A549 (cell line): ENCODE results near the gene CEP164. TPM values are rescaled to one million over a fixed set of nuclear protein-coding genes. Genes with fewer than 3 reads are reported as not detected.

ENCODE experiments used
- ATAC-seq, 2 experiments: fragments of 200-7000 bp in 1 of 2; fragments of >200 bp in 1 of 2; cut with Nextera tagmentation in 1 of 2; cut with Tn5 transposase in 1 of 2; 3 replicates each; pipeline versions ENCODE4 v1.8.0 to v1.9.1; 2018 to 2020; ENCODE audit warnings: mild to moderate bottlenecking in 1 of 2, moderate library complexity in 1 of 2
- CTCF ChIA-PET: fragments of 300-600 bp; sonication (Branson Sonifier 250); formaldehyde crosslinking; extraction: SDS; loops from one replicate; lab custom pipeline; 2021; ENCODE audit warnings: antibody characterized with exemption, inconsistent platforms; lab: Yijun Ruan, JAX
- POLR2A ChIA-PET: fragments of 350-600 bp; formaldehyde crosslinking; extraction: SDS; loops from one replicate; lab custom pipeline; 2021; ENCODE audit warnings: antibody characterized with exemption, inconsistent platforms; lab: Yijun Ruan, JAX
- DNase-seq, 2 experiments: peaks; one replicate each; pipeline versions ENCODE4 v3.0.0 to v3.0.0-alpha.2; 2011 to 2016; ENCODE audit warnings: low read depth in 1 of 2, low spot score in 1 of 2
- FAIRE-seq: peaks from 2 replicates; lab custom pipeline; 2011; peaks lifted over from hg19 to GRCh38; lab: Jason Lieb, UNC
- H3K27ac ChIP-seq, 2 experiments: fragments of >200 bp; sonication (Bioruptor Twin); formaldehyde crosslinking; 3 replicates each; pipeline ENCODE4 v1.5.1; 2016 to 2017
- H3K4me1 ChIP-seq: fragments of >200 bp; sonication (Bioruptor Twin); formaldehyde crosslinking; 3 replicates; pipeline ENCODE4 v1.6.1; 2016
- H3K4me2 ChIP-seq: fragments of >200 bp; sonication (Bioruptor Twin); formaldehyde crosslinking; 3 replicates; pipeline ENCODE4 v1.6.1; 2016
- H3K4me3 ChIP-seq: fragments of >200 bp; sonication (Bioruptor Twin); formaldehyde crosslinking; 3 replicates; pipeline ENCODE4 v1.5.1; 2016
- H3K9me3 ChIP-seq: fragments of >200 bp; sonication (Bioruptor Twin); formaldehyde crosslinking; 3 replicates; pipeline ENCODE4 v1.6.1; 2016
- CBX2 ChIP-seq: fragments of 200-600 bp; sonication (generic); IDR thresholded peaks from 2 replicates; pipeline ENCODE4 v1.6.1; 2016; ENCODE audit warnings: low read depth, mild to moderate bottlenecking, borderline replicate concordance
- CBX8 ChIP-seq: fragments of 200-600 bp; sonication (generic); IDR thresholded peaks from 2 replicates; pipeline ENCODE4 v1.6.1; 2016
- CHD4 ChIP-seq: fragments of 200-600 bp; sonication (generic); IDR thresholded peaks from 2 replicates; pipeline ENCODE4 v1.6.1; 2016; ENCODE audit warnings: antibody characterized with exemption, mild to moderate bottlenecking, borderline replicate concordance
- EHF ChIP-seq: fragments of 250-450 bp; sonication (Bioruptor Pico); IDR thresholded peaks from 2 replicates; pipeline ENCODE4 v1.5.0; 2020; ENCODE audit warnings: mild to moderate bottlenecking
- ELK1 ChIP-seq: fragments of 150-350 bp; IDR thresholded peaks from 2 replicates; pipeline ENCODE4 v1.6.1; 2014; ENCODE audit warnings: low read depth, mild to moderate bottlenecking, low read length
- FOSL2 ChIP-seq, 2 experiments: fragments of 450-650 bp in 1 of 2; fragments of >200 bp in 1 of 2; sonication (Bioruptor Twin) in 1 of 2; formaldehyde crosslinking; IDR thresholded peaks; 2 replicates each; pipeline versions ENCODE4 v1.5.0 to v1.6.1; 2016 to 2020; ENCODE audit warnings: mild to moderate bottlenecking in 1 of 2, moderate library complexity in 1 of 2
- FOXS1 ChIP-seq: fragments of 250-450 bp; sonication (Bioruptor Pico); IDR thresholded peaks from 2 replicates; pipeline ENCODE4 v1.5.0; 2020; ENCODE audit warnings: mild to moderate bottlenecking, moderate library complexity
- HES2 ChIP-seq: fragments of >200 bp; sonication (Bioruptor Twin); formaldehyde crosslinking; IDR thresholded peaks from 2 replicates; pipeline ENCODE4 v1.6.1; 2016
- HOXA7 ChIP-seq: fragments of 250-450 bp; sonication (Bioruptor Pico); IDR thresholded peaks from 2 replicates; pipeline ENCODE4 v1.5.0; 2020; ENCODE audit warnings: mild to moderate bottlenecking, moderate library complexity
- HOXB13 ChIP-seq: fragments of 250-450 bp; sonication (Bioruptor Pico); IDR thresholded peaks from 2 replicates; pipeline ENCODE4 v1.5.0; 2020; ENCODE audit warnings: low read depth, mild to moderate bottlenecking, moderate library complexity
- HOXB5 ChIP-seq: fragments of 250-450 bp; sonication (Bioruptor Pico); IDR thresholded peaks from 2 replicates; pipeline ENCODE4 v1.5.0; 2020; ENCODE audit warnings: mild to moderate bottlenecking, moderate library complexity
- JUNB ChIP-seq: fragments of >200 bp; sonication (Bioruptor Twin); formaldehyde crosslinking; IDR thresholded peaks from 2 replicates; pipeline ENCODE4 v1.6.1; 2016
- KDM5A ChIP-seq: fragments of 200-600 bp; sonication (generic); IDR thresholded peaks from 2 replicates; pipeline ENCODE4 v1.6.1; 2016; ENCODE audit warnings: antibody characterized with exemption, mild to moderate bottlenecking
- MAX ChIP-seq: IDR thresholded peaks from 2 replicates; pipeline ENCODE4 v1.6.1; 2012
- MAZ ChIP-seq: fragments of 150-350 bp; IDR thresholded peaks from 2 replicates; pipeline ENCODE4 v1.6.1; 2014; ENCODE audit warnings: antibody characterized with exemption, low read depth, low read length, borderline replicate concordance
- MYC ChIP-seq: IDR thresholded peaks from 2 replicates; pipeline ENCODE4 v1.6.1; 2012; ENCODE audit warnings: mild to moderate bottlenecking, inconsistent platforms, low read length, improper control_type of control experiment, borderline replicate concordance
- POLR2A ChIP-seq: IDR thresholded peaks from 2 replicates; pipeline ENCODE4 v1.6.1; 2012; ENCODE audit warnings: mild to moderate bottlenecking, low read length
- RAD21 ChIP-seq, 2 experiments: fragments of >200 bp in 1 of 2; sonication (Bioruptor Twin) in 1 of 2; formaldehyde crosslinking in 1 of 2; IDR thresholded peaks in 1 of 2; conservative IDR thresholded peaks in 1 of 2; 2 replicates in 1 of 2; 3 replicates in 1 of 2; pipeline ENCODE4 v1.6.1; 2012 to 2018; ENCODE audit warnings: inconsistent platforms in 1 of 2
- RCOR1 ChIP-seq: fragments of 150-350 bp; IDR thresholded peaks from 2 replicates; pipeline ENCODE4 v1.6.1; 2014; ENCODE audit warnings: antibody characterized with exemption, low read length, low read depth
- SREBF2 ChIP-seq: fragments of 450-650 bp; IDR thresholded peaks from 2 replicates; pipeline ENCODE4 v1.6.1; 2014; ENCODE audit warnings: mild to moderate bottlenecking, moderate library complexity
- TFCP2L1 ChIP-seq: fragments of 250-450 bp; sonication (Bioruptor Pico); IDR thresholded peaks from 2 replicates; pipeline ENCODE4 v1.5.0; 2021; ENCODE audit warnings: mild to moderate bottlenecking
- TP53 ChIP-seq: fragments of 250-450 bp; sonication (Bioruptor Pico); IDR thresholded peaks from 2 replicates; pipeline ENCODE4 v1.5.0; 2021; ENCODE audit warnings: mild to moderate bottlenecking, moderate library complexity
- ZNF302 ChIP-seq: fragments of 250-450 bp; sonication (Bioruptor Pico); IDR thresholded peaks from 2 replicates; pipeline ENCODE4 v1.9.0; 2021; ENCODE audit warnings: inconsistent platforms, mild to moderate bottlenecking, moderate library complexity
- WGBS: methylation state at CpG from one replicate; pipeline ENCODE4 v1.1.6; 2017; ENCODE audit errors: missing lambda C conversion rate; 5-methylcytosine and 5-hydroxymethylcytosine counted together
- polyA plus RNA-seq, 4 experiments: library from polyadenylated mRNA; depleted of rRNA in 3 of 4; stranded (reverse); fragments of >200 nt; fragmentation: RNase III in 1 of 4; extraction: RNeasy Plus Mini Kit Qiagen cat#74134 plus additional on column Dnase treatment in 1 of 4; gene quantifications; 2 replicates in 3 of 4; 3 replicates in 1 of 4; pipeline ENCODE4 v1.2.3, GENCODE V29; 2011 to 2017
- TF ChIP-seq, protein P1 (sequence below): fragments of 450-650 bp; IDR thresholded peaks from 2 replicates; pipeline ENCODE4 v1.6.1; 2014; ENCODE audit warnings: antibody characterized with exemption

CEP164 gene
- polyA plus RNA-seq, 2 of the 4 experiments (the other 2 are of a cell fraction): 17.4 to 19.6 TPM

DNA sequence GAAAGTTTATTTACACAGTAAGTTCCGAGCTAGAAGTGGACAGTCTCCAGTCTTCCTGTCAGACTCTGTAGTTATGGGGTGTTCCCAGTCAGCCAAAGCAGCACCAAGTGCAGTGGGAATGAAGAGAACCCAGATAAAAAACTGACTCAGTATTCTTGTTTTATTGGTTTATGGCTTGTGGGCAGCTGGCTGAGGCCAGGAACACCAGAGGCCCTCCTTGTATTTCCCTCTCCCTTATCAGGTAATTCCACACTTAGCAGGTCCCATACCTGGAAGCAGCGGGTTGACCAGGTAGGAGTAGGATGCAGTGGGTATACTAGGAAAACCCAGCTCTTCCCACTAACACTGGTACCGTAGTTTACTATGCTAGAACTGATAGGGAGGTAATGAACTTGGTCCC is 40.0 kb upstream of the CEP164 start:
- Histone ChIP-seq H3K4me2 (no peak overlapping the region), H3K9me3 (no peaks in the 10 kb centered on the region), H3K27ac (no peak overlapping the region), H3K4me3 (no peak overlapping the region), H3K4me1 (no peaks in the 10 kb centered on the region)
- ChIA-PET CTCF (interaction anchor here (0.7 kb wide), 1 partner anchor 8 kb away, joined by 3 read pairs; no protein-coding TSS in a partner anchor), POLR2A (no interaction called here)
- DNase-seq: no peak
- WGBS: 87% methylated on average over 3 of the region's 3 CpGs
- ATAC-seq: no peak
- TF ChIP-seq HOXB5: no peak
- no peak for TF ChIP-seq TFCP2L1
- no peak for TF ChIP-seq HOXB13 (CRISPR knock-in tag)
- no peak for TF ChIP-seq JUNB
- no peak for TF ChIP-seq SREBF2
- no peak for TF ChIP-seq RCOR1
- no peak for TF ChIP-seq CHD4
- TF ChIP-seq ZNF302 (CRISPR knock-in tag): no peak
- TF ChIP-seq ELK1: no peak
- no peak for TF ChIP-seq HES2
- TF ChIP-seq CBX2: no peak
- TF ChIP-seq CBX8: no peak
- no peak for TF ChIP-seq FOXS1 (CRISPR knock-in tag)
- no peak for TF ChIP-seq RAD21 (conservative IDR thresholded peaks at IDR 0.05 in 1 of 2, IDR thresholded peaks at IDR 0.05 in 1 of 2)
- TF ChIP-seq EHF: no peak
- no peak for TF ChIP-seq MAX
- no peak for TF ChIP-seq TP53 (CRISPR knock-in tag)
- no peak for FAIRE-seq

GRCh38 chr11:117289795-117290194 is 37.9 kb upstream of the CEP164 start:
- Histone ChIP-seq H3K4me1 (no peaks in the 10 kb centered on the region), H3K27ac (no peak overlapping the region), H3K4me3 (no peak overlapping the region), H3K9me3 (no peaks in the 10 kb centered on the region), H3K4me2 (no peak overlapping the region)
- FAIRE-seq: no peak
- DNase-seq: no peak
- POLR2A ChIA-PET: no interaction called here
- ATAC-seq: no peak
- TF ChIP-seq FOSL2 (IDR thresholded peaks at IDR 0.05) (no peak), FOSL2 (CRISPR knock-in tag; IDR thresholded peaks at IDR 0.05) (no peak), TFCP2L1 (no peak), SREBF2 (no peak), ZNF302 (CRISPR knock-in tag) (no peak), FOXS1 (CRISPR knock-in tag) (no peak), MAX (no peak), HOXB5 (no peak), MAZ (no peak), JUNB (no peak), KDM5A (no peak), HOXA7 (CRISPR knock-in tag) (no peak), POLR2A (no peak), MYC (no peak)
- TF ChIP-seq, protein P1, sequence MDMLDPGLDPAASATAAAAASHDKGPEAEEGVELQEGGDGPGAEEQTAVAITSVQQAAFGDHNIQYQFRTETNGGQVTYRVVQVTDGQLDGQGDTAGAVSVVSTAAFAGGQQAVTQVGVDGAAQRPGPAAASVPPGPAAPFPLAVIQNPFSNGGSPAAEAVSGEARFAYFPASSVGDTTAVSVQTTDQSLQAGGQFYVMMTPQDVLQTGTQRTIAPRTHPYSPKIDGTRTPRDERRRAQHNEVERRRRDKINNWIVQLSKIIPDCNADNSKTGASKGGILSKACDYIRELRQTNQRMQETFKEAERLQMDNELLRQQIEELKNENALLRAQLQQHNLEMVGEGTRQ: no peak
- WGBS: 93% methylated on average over 1 of the region's 1 CpG
- CTCF ChIA-PET: interaction anchor here (0.9 kb wide), 1 partner anchor 21 kb away, joined by 3 read pairs; no protein-coding TSS in a partner anchor
